Measurements from ENCODE around the gene MGAT4C.

DNA sequence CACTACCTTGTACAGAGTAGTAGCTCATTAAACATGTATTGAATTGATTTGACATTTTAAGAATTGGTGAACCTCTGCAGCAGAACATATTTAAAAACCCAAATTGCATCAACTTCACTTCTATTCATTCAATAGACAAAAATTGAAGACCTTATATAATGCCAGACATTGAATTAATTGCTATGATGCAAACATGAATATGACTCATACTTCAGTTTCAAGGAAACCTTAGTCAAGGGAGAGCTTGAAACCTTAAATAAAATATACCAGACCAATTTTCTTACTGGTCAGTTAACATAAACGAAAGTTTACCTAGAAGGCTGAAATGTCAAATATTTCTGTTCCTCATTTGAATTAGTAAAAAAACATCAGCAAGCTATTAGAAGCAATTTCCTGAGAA is 5.0 kb upstream of the MGAT4C start:
- TF ChIP-seq, protein P1, sequence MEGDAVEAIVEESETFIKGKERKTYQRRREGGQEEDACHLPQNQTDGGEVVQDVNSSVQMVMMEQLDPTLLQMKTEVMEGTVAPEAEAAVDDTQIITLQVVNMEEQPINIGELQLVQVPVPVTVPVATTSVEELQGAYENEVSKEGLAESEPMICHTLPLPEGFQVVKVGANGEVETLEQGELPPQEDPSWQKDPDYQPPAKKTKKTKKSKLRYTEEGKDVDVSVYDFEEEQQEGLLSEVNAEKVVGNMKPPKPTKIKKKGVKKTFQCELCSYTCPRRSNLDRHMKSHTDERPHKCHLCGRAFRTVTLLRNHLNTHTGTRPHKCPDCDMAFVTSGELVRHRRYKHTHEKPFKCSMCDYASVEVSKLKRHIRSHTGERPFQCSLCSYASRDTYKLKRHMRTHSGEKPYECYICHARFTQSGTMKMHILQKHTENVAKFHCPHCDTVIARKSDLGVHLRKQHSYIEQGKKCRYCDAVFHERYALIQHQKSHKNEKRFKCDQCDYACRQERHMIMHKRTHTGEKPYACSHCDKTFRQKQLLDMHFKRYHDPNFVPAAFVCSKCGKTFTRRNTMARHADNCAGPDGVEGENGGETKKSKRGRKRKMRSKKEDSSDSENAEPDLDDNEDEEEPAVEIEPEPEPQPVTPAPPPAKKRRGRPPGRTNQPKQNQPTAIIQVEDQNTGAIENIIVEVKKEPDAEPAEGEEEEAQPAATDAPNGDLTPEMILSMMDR (IDR thresholded peaks at IDR 0.05): no peak
- TF ChIP-seq POLR2A (IDR thresholded peaks at IDR 0.05): no peak
